AG04450 (cell line): Measurements from ENCODE around the gene RTL5. TPM values are rescaled to one million over a fixed set of nuclear protein-coding genes. Genes with fewer than 3 reads are reported as not detected.
A peak's percentile ranks its signal among the peaks of the same experiment; 100 is the strongest.

ENCODE experiments used
- CTCF ChIA-PET: fragments of 300-600, 350-600 bp; formaldehyde crosslinking; extraction: SDS; loops from one replicate; lab custom pipeline; 2022; ENCODE audit warnings: antibody characterized with exemption, inconsistent platforms; lab: Charles Lee
- POLR2A ChIA-PET: fragments of 350-600 bp; formaldehyde crosslinking; extraction: SDS; loops from one replicate; lab custom pipeline; 2021; ENCODE audit warnings: antibody characterized with exemption, inconsistent platforms; lab: Yijun Ruan, JAX
- DNase-seq: peaks from one replicate; pipeline ENCODE4 v3.0.0-alpha.2; 2011; ENCODE audit warnings: low read depth, low spot score
- H3K27ac ChIP-seq: one replicate; pipeline ENCODE4 v1.5.1; 2012; ENCODE audit warnings: low read depth, low read length, control low read depth
- H3K27me3 ChIP-seq: one replicate; pipeline ENCODE4 v1.6.0; 2012; ENCODE audit warnings: low read length; ENCODE audit not compliant: control insufficient read depth, insufficient read depth
- H3K4me3 ChIP-seq: 2 replicates; pipeline ENCODE4 v1.5.1; 2011; ENCODE audit warnings: mild to moderate bottlenecking, low read depth, low read length, control low read depth
- H3K9me3 ChIP-seq: 2 replicates; pipeline ENCODE4 v1.5.1; 2012; ENCODE audit warnings: low read length; ENCODE audit not compliant: control insufficient read depth, insufficient read depth
- polyA plus RNA-seq: library from polyadenylated mRNA; depleted of rRNA; stranded (reverse); fragments of >200 nt; gene quantifications from 2 replicates; pipeline ENCODE4 v1.2.3, GENCODE V29; 2011
- TF ChIP-seq, protein P1 (sequence below): IDR thresholded peaks from 2 replicates; pipeline ENCODE4 v1.5.1; 2011; ENCODE audit warnings: low read depth, low read length, control low read depth, inconsistent platforms

Gene RTL5
- polyA plus RNA-seq, 1 experiment = 1.7 TPM

DNA sequence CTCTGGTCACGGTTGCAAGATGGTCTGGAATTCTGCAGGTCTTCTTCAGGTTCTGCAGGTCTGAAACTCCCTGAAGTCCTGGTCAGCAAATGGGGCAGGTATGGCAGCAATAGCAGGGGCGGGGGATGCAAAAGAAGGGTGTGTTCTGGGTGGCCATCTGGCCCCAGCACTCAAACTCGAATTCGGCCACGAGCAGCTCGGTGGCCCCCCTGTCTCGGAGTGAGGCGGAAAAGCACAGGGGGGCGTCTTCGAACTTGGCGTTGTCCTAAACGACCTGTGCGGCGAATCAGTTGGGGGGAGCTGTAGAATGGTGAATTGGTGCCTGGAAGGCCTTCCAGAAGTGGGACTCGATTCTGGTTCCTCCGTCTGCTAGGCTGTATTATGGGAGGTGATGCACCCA is 2.1 kb downstream of the RTL5 start:
- ChIA-PET CTCF (no interaction called here), POLR2A (no interaction called here)
- no peaks in the 10 kb centered on the region for H3K27me3 ChIP-seq
- no peaks in the 10 kb centered on the region for H3K9me3 ChIP-seq
- H3K4me3 ChIP-seq = no peak overlapping the region
- no peak overlapping the region for H3K27ac ChIP-seq
- no peak for DNase-seq
- TF ChIP-seq, protein P1, sequence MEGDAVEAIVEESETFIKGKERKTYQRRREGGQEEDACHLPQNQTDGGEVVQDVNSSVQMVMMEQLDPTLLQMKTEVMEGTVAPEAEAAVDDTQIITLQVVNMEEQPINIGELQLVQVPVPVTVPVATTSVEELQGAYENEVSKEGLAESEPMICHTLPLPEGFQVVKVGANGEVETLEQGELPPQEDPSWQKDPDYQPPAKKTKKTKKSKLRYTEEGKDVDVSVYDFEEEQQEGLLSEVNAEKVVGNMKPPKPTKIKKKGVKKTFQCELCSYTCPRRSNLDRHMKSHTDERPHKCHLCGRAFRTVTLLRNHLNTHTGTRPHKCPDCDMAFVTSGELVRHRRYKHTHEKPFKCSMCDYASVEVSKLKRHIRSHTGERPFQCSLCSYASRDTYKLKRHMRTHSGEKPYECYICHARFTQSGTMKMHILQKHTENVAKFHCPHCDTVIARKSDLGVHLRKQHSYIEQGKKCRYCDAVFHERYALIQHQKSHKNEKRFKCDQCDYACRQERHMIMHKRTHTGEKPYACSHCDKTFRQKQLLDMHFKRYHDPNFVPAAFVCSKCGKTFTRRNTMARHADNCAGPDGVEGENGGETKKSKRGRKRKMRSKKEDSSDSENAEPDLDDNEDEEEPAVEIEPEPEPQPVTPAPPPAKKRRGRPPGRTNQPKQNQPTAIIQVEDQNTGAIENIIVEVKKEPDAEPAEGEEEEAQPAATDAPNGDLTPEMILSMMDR = no peak

GRCh38 chrX:72128881-72129280 is 2.8 kb downstream of the RTL5 start:
- ChIA-PET CTCF (interaction anchor here (3.2 kb wide), 1 partner anchor 130 kb away, joined by 16 read pairs; no protein-coding TSS in a partner anchor), POLR2A (no interaction called here)
- H3K4me3 ChIP-seq = no peak overlapping the region
- no peak overlapping the region for H3K27ac ChIP-seq
- TF ChIP-seq, protein P1 = peak; percentile 38
- DNase-seq = no peak
- H3K9me3 ChIP-seq = no peaks in the 10 kb centered on the region
- no peaks in the 10 kb centered on the region for H3K27me3 ChIP-seq

- Histone ChIP-seq H3K4me3 (no peak overlapping the region), H3K9me3 (no peaks in the 10 kb centered on the region), H3K27ac (no peak overlapping the region), H3K27me3 (no peaks in the 10 kb centered on the region)
- DNase-seq = no peak
- TF ChIP-seq, protein P1 = no peak
- ChIA-PET CTCF (interaction anchor here (1.0 to 3.2 kb wide), 6 partner anchors 56 to 129 kb away, joined by 3 to 26 read pairs (median 7); no protein-coding TSS in a partner anchor), POLR2A (no interaction called here)
Observed at GRCh38 chrX:72128183-72128834, 3.4 kb downstream of the RTL5 start.

DNA sequence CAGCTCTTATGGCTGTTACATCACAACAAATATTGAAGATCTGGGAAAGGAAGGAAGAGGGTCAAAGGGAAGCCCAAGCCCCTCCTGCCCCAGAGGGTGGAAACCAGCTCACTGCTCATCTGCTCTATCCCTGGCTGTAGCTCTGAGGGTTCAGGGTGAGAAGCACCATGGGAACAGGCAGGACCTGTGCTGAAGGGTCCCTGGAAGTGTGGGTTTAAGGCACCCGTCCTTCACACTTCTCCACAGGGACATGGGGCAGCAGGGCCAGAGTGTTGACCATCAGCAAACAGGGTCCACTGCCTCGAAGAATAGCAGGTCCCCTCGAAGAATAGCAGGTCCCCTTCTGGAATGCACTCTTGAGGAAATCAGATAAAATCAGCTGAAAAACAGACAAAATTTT is 4.4 kb downstream of the RTL5 start:
- H3K9me3 ChIP-seq = no peaks in the 10 kb centered on the region
- H3K4me3 ChIP-seq = no peak overlapping the region
- TF ChIP-seq, protein P1 = no peak
- ChIA-PET POLR2A (interaction anchor here (0.7 to 1.4 kb wide), 2 partner anchors 97 to 109 kb away, joined by 4 to 7 read pairs; no protein-coding TSS in a partner anchor), CTCF (interaction anchor here (0.6 to 3.2 kb wide), 12 partner anchors 10 to 213 kb away, joined by 3 to 26 read pairs (median 5); no protein-coding TSS in a partner anchor)
- DNase-seq = no peak
- no peaks in the 10 kb centered on the region for H3K27me3 ChIP-seq
- H3K27ac ChIP-seq = no peak overlapping the region

DNA sequence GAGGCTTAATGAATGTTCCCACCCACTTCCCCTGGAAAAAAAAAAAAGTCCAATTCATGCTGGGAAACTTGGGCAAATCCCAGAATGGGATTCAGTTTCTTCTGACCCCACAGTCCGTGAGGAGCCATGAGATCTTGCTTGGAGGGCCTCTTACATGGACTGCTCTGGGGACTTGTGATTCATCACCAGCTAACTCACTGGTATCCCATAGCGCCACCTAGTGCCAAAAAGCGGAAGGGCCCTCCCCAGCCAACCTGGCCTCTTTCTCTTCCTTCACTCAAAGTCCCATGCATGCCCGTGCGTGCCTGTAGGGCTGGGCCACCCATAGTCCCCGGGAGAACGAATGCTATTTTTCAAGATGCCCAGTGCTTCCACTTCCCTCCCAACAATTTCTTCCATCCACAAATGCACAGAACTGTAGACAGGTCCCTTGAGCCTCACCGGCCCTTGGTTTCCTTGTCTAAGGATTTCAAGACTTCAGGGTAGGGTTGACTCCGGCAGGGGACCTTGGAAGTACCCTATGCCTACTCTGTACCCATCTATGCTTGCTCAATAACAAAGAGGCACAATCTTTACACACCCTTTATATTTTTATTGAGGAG is 5.1 kb downstream of the RTL5 start:
- ChIA-PET CTCF (interaction anchor here (0.6 to 3.2 kb wide), 17 partner anchors 10 to 213 kb away, joined by 3 to 26 read pairs (median 4); no protein-coding TSS in a partner anchor), POLR2A (interaction anchor here (0.5 to 1.4 kb wide), 3 partner anchors 97 to 216 kb away, joined by 4 to 7 read pairs (median 5); partner anchors contain the start of gene NHSL2)
- TF ChIP-seq, protein P1 = peak; percentile 81
- Histone ChIP-seq H3K27me3 (no peaks in the 10 kb centered on the region), H3K4me3 (no peak overlapping the region), H3K27ac (no peak overlapping the region), H3K9me3 (no peaks in the 10 kb centered on the region)
- DNase-seq = peak; percentile 57
